HG03159 (cell line): ENCODE measurements around the gene DCST2.

Experiments used
- ATAC-seq: cut with Tn5 transposase; IDR thresholded peaks from one replicate; pipeline ENCODE4 v1.9.1; 2021; ENCODE audit warnings: mild to moderate bottlenecking, moderate library complexity; ENCODE audit not compliant: unreplicated experiment

Gene DCST2

DNA sequence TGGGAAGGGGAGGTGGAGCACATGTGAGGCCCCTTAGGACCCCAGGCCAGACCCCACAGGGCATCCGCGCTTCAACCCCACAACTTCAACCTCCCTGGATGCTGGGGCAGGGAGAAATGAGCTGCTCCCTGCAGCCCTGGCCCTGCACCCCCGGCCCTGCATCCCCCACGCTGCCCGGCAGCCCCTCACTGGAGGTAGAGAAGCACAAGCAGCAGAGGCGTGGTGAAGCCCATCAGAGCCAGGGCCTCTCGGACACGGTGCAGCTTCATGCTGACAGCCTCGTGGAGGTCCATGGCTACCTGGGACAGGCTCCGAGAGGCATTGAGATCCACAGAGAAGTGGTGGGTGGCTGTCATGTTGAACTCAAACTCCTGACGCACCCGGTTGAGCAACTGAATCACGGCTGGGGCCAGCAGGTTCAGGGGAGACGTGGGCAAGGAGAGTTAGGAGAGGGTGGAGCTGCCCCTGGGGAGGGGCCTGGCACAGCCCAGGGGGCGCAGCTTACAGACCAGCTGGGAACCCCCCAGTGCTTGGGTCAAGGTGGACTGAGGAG, 3.3 kb downstream of the DCST2 start:
- ATAC-seq, result no peak

- ATAC-seq, result no peak
Measured at GRCh38 chr1:155029513-155030242, 3.9 kb downstream of the DCST2 start.

GRCh38 chr1:155026588-155026987, 7.0 kb downstream of the DCST2 start:
- ATAC-seq, result no peak

- ATAC-seq, result no peak
Measured at GRCh38 chr1:155026154-155026553, 7.4 kb downstream of the DCST2 start.

- ATAC-seq, result no peak
Measured at GRCh38 chr1:155024315-155024714, 9.3 kb downstream of the DCST2 start.

GRCh38 chr1:155023627-155024026, 10.0 kb downstream of the DCST2 start:
- ATAC-seq, result no peak

- no peak for ATAC-seq
Measured at GRCh38 chr1:155022927-155023236, 10.7 kb downstream of the DCST2 start.

DNA sequence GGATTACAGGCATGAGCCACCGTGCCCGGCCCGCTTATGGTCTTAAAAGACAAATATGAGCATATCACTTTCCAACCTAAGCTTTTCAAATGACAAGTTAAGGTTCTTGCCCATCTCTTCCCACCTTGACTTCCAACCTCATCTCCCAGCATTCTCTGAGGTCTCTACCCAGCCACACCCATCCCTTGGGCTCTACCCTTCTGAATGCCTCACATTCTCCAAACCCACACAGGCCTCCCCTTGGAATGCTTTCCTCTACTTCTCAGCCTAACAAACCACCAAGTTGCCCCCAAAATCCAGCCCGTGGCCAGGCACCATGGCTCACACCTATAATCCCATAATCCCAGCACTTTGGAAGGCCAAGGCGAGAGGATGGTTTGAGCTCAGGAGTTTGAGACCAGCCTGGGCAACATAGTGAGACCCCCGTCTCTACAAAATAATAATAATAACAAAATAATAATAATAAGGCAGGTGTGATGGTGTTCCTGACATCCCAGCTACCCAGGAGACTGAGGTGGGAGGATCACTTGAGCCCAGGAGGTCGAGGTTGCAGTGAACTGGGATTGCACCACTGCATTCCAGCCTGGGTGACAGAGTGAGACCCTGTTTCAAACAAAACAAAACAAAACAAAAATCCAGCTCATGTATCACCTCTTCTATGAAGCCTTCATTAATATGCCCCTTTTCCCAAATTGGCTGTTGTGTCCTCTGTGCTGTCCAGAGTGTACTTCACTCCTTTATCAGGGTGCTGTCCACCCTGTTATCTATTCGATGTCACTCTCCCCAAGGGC, 11.2 kb downstream of the DCST2 start:
- ATAC-seq, result no peak

DNA sequence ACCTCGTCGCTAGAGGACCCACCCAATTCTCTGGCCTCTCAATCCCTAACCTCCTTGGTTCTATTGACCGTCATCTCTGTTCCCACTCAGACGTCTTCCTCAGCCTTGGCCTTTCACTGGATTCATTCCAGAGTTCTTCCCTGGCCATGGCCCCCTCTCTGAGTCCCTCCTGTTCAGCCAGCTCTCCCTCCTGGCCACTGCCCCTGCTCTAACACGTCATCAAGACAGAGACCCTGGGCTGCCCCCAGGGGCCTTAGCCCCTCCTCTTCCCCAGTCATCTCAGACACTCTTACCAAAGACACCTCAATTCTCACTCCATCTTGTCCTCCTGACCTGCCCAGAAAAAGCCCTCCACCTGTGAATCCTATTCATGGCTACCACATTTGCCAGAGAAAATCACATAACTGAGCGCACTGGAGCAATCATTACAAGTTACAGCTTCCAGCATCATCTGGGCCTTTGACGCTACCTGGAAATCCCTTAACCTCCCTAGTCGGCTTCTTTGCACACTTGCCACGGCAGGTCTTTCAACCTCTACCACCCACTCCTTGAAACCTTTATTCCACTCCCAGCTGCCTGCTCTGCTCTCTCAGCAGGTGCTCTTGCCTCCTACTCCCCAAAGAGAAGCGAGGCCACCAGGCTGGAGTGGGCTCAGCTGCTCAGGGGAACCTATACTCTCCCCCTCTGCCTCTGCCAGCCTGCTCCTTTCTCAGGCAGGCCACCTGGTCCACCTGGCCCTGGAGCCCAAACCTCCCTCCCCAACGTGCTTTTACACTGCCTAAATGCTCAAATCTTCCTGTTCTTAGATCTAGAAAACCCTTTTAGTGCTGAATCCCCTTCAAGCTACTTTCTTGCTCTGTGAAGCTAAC, 14.0 kb downstream of the DCST2 start:
- no peak for ATAC-seq

DNA sequence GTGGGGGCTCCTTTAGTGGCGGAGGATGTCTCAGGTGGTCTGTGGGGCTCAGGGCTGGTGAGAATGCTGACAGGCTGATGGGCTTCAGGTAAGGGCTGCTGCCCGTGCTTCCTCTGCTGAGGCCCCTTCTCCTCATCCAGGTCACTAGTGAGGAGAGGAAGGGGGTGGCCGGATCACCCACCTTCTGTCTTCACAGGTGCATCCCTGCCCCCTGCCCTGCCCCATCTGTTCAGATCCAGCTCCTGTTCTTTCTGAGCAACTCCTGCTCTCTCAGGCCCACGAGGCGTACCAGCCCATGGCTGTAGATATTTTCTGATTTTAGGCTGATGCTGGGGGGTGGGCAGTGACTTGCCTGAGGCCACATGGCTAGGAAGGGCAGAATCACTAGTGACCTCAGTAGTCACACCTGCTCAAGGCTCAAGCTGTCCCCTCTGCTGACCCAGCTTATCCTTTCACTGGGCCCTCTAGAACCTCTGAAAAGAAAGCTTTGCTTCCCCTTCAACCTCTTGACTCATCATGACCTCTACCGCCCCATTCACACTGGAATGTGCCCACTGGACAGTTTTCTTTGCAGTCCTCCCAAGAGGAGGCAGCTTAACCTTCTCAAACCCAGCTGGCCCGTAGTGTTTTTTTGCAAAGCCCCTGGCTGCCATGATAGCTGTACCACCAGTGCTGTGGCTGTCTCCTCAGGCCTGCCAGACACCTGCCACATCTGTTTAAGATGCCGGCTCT, 14.8 kb downstream of the DCST2 start:
- ATAC-seq, result no peak

DNA sequence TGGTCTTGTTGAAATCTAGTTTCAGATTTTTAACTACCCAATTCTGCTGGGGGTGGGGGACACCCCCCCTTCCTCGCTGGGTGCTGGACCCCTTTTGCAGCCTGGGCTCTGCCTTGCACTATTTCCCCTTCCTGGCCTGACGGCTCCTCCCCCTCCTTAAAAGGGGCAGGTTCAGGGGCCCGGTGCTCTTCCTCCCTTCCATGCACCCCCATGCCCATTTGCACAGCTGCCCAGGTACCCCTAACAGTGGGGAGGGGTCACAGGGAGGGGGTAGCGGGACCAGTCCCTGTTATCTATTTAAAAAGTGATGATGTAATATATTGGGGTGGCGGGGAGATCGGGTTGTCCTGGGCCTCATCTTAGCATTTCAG, 15.7 kb downstream of the DCST2 start:
- ATAC-seq, result peak; percentile 8

DNA sequence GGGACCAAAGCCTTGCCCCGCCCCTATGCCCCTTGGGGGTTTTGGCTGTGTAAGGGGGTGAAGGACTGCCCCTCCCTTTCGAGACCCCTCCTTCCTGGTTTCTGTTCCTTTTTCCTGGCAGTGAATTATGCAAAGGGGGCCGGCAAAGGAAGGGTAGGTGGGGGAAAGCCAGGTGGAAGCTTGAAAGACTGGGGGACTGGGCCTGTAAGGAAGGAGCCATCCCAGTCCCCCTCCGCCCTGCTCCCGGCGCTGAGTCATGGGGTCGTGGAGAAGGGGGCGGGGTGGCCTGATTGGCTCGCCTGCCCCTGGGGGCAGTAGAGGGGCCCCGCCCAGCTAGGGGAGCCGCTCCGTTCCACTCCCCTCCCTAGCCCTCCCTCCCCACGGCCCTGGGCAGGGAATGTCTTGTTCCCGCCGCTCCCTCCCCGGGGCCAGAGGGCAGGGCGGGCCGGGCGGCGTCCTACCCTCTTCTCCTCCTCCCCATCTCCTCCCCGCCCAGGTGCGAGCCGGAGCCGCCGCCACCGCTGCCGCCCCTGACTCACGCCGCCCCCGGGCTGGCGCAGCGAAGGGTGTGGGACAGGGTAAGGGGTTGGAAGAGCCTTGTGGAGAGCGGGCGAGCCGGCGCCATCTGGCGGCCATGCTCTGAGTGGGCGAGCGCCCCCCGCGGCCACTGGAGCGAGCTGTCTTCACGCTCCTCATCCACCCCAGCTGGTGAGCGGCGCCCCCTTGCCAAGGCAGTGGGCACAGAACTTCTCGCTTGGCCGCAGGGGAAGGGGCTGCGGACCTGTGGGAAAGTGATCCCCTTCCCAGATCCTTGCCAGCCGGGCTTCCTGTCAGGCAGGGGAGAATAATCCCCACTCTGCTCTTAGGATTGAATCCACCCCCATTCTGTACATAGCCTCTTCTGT, 16.3 kb downstream of the DCST2 start:
- peak; percentile 70 for ATAC-seq

GRCh38 chr1:155016231-155016831, 17.2 kb downstream of the DCST2 start:
- ATAC-seq, result no peak

DNA sequence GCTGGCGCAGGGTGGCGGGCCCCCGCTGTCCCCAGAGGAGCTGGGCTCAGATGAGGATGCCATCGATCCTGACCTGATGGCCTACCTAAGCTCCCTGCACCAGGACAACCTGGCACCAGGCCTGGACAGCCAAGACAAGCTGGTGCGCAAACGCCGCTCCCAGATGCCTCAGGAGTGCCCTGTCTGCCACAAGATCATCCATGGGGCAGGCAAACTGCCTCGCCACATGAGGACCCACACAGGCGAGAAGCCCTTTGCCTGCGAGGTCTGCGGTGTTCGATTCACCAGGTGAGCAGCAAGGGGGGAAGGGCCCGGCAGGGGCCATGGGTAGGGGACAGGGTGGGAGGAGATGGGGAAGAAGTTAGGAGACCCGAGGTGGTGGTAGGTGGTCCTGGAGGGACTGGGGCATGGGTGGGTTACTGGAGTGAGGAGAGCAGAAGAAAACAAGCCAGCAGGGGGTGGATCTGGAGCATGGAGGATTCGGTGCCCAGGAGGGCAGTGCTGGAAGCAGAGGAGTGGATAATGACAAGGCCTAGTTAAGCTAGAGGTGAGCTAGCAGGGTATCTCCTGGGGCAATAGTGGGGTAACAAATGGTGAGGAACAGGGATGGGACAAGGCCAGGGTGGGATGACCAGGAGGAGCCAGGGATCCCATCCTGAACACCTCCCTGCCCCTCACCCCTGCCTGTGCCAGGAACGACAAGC, 17.9 kb downstream of the DCST2 start:
- no peak for ATAC-seq

- ATAC-seq, result no peak
Measured at GRCh38 chr1:155014709-155015508, 18.7 kb downstream of the DCST2 start.

- no peak for ATAC-seq
Measured at GRCh38 chr1:155013632-155014031, 19.9 kb downstream of the DCST2 start.

GRCh38 chr1:155012776-155013602, 20.6 kb downstream of the DCST2 start:
- ATAC-seq, result no peak
